Measurements from ENCODE around the gene TOP3B. TPM values are rescaled to one million over a fixed set of nuclear protein-coding genes. Genes with fewer than 3 reads are reported as not detected.

Gene TOP3B
- total RNA-seq, 1 experiment from 2014 or later: 68.6 TPM

DNA sequence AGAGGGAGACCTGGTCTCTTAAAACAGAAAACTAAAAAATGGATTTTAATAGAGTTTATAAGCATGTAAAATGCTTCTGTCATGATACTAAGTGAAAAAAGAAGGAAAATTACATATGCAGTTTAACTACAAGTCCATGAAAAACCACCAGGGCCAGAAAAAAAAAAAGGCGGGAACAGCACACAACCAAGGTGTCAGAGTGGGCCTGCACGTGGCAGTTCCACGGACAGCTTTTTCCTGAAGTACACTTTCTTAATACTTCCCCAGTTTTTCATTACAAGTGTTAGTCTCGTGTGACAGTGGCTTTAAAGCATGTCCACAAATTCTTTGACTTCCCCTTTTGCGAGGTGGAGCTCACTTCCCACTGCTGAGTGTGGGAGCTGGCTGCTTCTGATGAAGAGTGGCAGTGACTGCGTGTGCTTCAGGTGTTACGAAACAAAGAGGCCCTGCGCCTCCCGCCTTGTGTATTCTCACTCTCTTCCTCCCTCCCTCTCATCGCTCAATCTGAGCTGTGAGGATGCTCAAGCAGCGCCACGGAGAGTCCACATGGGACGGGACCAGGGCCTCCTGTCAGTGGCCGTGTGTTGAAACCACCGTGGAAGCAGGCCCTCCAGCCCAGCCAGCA, 46.3 kb downstream of the TOP3B start:
- POLR2A ChIA-PET: no interaction called here
- Mint-ChIP-seq H3K27ac (no peak overlapping the region), H3K36me3 (peaks cover 14% of the 10 kb centered on the region; the same call in 1 of the 2 replicates), H3K27me3 (ENCODE audit: low read depth) (no peaks in the 10 kb centered on the region), H3K9me3 (no peaks in the 10 kb centered on the region), H3K4me1 (peaks cover 16% of the 10 kb centered on the region), H3K4me3 (no peak overlapping the region)
- TF ChIP-seq GABPB1 (CRISPR knock-in tag; IDR thresholded peaks at IDR 0.05): no peak
- no peak for TF ChIP-seq TP53 (CRISPR knock-in tag; IDR thresholded peaks at IDR 0.05)
- TF ChIP-seq MXD4 (CRISPR knock-in tag; IDR thresholded peaks at IDR 0.05; ENCODE audit: borderline replicate concordance): no peak
- TF ChIP-seq, protein P1, sequence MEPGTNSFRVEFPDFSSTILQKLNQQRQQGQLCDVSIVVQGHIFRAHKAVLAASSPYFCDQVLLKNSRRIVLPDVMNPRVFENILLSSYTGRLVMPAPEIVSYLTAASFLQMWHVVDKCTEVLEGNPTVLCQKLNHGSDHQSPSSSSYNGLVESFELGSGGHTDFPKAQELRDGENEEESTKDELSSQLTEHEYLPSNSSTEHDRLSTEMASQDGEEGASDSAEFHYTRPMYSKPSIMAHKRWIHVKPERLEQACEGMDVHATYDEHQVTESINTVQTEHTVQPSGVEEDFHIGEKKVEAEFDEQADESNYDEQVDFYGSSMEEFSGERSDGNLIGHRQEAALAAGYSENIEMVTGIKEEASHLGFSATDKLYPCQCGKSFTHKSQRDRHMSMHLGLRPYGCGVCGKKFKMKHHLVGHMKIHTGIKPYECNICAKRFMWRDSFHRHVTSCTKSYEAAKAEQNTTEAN (CRISPR knock-in tag; IDR thresholded peaks at IDR 0.05): no peak
- TF ChIP-seq ZNF219 (CRISPR knock-in tag; IDR thresholded peaks at IDR 0.05; ENCODE audit: borderline replicate concordance): no peak
- TF ChIP-seq ZNF232 (CRISPR knock-in tag; IDR thresholded peaks at IDR 0.05): no peak
- TF ChIP-seq FOXP1 (CRISPR knock-in tag; IDR thresholded peaks at IDR 0.05; ENCODE audit: borderline replicate concordance): no peak
- TF ChIP-seq, protein P2, sequence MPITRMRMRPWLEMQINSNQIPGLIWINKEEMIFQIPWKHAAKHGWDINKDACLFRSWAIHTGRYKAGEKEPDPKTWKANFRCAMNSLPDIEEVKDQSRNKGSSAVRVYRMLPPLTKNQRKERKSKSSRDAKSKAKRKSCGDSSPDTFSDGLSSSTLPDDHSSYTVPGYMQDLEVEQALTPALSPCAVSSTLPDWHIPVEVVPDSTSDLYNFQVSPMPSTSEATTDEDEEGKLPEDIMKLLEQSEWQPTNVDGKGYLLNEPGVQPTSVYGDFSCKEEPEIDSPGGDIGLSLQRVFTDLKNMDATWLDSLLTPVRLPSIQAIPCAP (CRISPR knock-in tag; IDR thresholded peaks at IDR 0.05): no peak
- CTCF ChIA-PET: interaction anchor here (0.5 to 4.5 kb wide), 6 partner anchors 9 to 259 kb away, joined by 3 to 121 read pairs (median 6); partner anchors contain the start of gene PPM1F
- ATAC-seq (no peak), DNase-seq (ENCODE audit: low spot score) (no peak)

DNA sequence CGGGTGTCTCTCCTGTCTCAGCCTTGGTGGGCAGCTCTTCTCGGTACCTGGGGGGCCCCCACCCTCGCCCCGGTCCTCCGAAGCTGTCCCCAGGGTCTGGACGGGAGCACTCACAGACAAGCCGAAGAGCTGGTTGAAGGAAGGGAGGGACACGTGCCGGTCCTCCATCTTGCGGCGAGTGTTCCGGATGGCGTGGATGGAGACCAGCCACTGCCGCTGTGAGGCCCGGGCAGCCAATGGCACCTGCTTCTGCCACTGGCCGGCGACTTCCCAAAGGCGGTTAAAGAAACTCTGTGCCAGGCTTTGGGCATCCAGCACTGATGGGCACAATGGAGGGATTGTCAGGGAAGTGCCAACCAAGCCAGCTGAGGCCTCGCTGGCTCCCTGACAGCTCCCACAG, 48.7 kb downstream of the TOP3B start:
- no peak overlapping the region for H3K27ac Mint-ChIP-seq
- POLR2A ChIA-PET: no interaction called here
- H3K4me3 Mint-ChIP-seq: no peak overlapping the region
- peaks cover 25% of the 10 kb centered on the region; the same call in 1 of the 2 replicates for H3K36me3 Mint-ChIP-seq
- no peak for DNase-seq (ENCODE audit: low spot score)
- H3K27me3 Mint-ChIP-seq (ENCODE audit: low read depth): no peaks in the 10 kb centered on the region
- no peaks in the 10 kb centered on the region for H3K9me3 Mint-ChIP-seq
- peaks cover 19% of the 10 kb centered on the region for H3K4me1 Mint-ChIP-seq
- no peak for TF ChIP-seq ZNF219 (CRISPR knock-in tag; IDR thresholded peaks at IDR 0.05; ENCODE audit: borderline replicate concordance)
- no peak for TF ChIP-seq ZBTB21 (CRISPR knock-in tag; IDR thresholded peaks at IDR 0.05; ENCODE audit: borderline replicate concordance)
- TF ChIP-seq, protein P3, sequence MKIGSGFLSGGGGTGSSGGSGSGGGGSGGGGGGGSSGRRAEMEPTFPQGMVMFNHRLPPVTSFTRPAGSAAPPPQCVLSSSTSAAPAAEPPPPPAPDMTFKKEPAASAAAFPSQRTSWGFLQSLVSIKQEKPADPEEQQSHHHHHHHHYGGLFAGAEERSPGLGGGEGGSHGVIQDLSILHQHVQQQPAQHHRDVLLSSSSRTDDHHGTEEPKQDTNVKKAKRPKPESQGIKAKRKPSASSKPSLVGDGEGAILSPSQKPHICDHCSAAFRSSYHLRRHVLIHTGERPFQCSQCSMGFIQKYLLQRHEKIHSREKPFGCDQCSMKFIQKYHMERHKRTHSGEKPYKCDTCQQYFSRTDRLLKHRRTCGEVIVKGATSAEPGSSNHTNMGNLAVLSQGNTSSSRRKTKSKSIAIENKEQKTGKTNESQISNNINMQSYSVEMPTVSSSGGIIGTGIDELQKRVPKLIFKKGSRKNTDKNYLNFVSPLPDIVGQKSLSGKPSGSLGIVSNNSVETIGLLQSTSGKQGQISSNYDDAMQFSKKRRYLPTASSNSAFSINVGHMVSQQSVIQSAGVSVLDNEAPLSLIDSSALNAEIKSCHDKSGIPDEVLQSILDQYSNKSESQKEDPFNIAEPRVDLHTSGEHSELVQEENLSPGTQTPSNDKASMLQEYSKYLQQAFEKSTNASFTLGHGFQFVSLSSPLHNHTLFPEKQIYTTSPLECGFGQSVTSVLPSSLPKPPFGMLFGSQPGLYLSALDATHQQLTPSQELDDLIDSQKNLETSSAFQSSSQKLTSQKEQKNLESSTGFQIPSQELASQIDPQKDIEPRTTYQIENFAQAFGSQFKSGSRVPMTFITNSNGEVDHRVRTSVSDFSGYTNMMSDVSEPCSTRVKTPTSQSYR (CRISPR knock-in tag; IDR thresholded peaks at IDR 0.05): no peak
- TF ChIP-seq, protein P4, sequence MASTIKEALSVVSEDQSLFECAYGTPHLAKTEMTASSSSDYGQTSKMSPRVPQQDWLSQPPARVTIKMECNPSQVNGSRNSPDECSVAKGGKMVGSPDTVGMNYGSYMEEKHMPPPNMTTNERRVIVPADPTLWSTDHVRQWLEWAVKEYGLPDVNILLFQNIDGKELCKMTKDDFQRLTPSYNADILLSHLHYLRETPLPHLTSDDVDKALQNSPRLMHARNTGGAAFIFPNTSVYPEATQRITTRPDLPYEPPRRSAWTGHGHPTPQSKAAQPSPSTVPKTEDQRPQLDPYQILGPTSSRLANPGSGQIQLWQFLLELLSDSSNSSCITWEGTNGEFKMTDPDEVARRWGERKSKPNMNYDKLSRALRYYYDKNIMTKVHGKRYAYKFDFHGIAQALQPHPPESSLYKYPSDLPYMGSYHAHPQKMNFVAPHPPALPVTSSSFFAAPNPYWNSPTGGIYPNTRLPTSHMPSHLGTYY (CRISPR knock-in tag; IDR thresholded peaks at IDR 0.05): no peak
- TF ChIP-seq HMGA2 (CRISPR knock-in tag; IDR thresholded peaks at IDR 0.05): no peak
- TF ChIP-seq FOXK1 (CRISPR knock-in tag; IDR thresholded peaks at IDR 0.05): no peak
- CTCF ChIA-PET: no interaction called here
- ATAC-seq: no peak

DNA sequence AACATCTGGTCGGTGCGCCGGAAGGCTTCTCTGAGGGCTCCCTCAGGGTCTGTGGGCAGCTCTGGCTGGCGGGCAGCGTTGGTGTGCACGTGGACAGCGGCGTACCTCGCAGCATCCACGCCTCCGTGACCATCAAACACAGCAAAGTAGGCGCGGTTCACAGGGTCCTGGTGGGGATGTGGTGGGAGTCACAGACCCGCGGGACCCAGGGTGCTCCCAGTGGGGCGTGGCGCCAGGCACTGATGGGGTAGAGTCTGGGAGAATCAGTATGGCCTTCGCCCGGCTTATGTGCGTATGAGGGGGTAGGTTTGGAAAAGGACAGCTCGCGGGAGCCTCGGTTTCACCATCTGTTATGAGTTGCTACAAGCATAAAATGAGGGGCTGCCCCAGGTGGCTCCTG, 49.2 kb downstream of the TOP3B start:
- ChIA-PET CTCF (no interaction called here), POLR2A (no interaction called here)
- H3K36me3 Mint-ChIP-seq: peaks cover 25% of the 10 kb centered on the region; the same call in 1 of the 2 replicates
- no peak overlapping the region for H3K4me3 Mint-ChIP-seq
- peaks cover 22% of the 10 kb centered on the region for H3K4me1 Mint-ChIP-seq
- DNase-seq (ENCODE audit: low spot score) (no peak), ATAC-seq (no peak)
- no peaks in the 10 kb centered on the region for H3K27me3 Mint-ChIP-seq (ENCODE audit: low read depth)
- H3K27ac Mint-ChIP-seq: no peak overlapping the region
- no peaks in the 10 kb centered on the region for H3K9me3 Mint-ChIP-seq
- TF ChIP-seq OVOL2 (CRISPR knock-in tag; IDR thresholded peaks at IDR 0.05; ENCODE audit: borderline replicate concordance): no peak
- no peak for TF ChIP-seq ESRRA (CRISPR knock-in tag; IDR thresholded peaks at IDR 0.05; ENCODE audit: borderline replicate concordance)
- TF ChIP-seq, protein P2 (CRISPR knock-in tag; IDR thresholded peaks at IDR 0.05): no peak
- TF ChIP-seq NR1H2 (CRISPR knock-in tag; IDR thresholded peaks at IDR 0.05): no peak
- TF ChIP-seq, protein P3 (CRISPR knock-in tag; IDR thresholded peaks at IDR 0.05): no peak
- TF ChIP-seq GRHL2 (CRISPR knock-in tag; IDR thresholded peaks at IDR 0.05; ENCODE audit: insufficient replicate concordance, severe bottlenecking): no peak
- TF ChIP-seq, protein P5, sequence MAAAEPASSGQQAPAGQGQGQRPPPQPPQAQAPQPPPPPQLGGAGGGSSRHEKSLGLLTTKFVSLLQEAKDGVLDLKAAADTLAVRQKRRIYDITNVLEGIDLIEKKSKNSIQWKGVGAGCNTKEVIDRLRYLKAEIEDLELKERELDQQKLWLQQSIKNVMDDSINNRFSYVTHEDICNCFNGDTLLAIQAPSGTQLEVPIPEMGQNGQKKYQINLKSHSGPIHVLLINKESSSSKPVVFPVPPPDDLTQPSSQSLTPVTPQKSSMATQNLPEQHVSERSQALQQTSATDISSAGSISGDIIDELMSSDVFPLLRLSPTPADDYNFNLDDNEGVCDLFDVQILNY (CRISPR knock-in tag; IDR thresholded peaks at IDR 0.05): no peak
- no peak for TF ChIP-seq IRF2 (CRISPR knock-in tag; IDR thresholded peaks at IDR 0.05; ENCODE audit: borderline replicate concordance, low read depth)
- no peak for TF ChIP-seq ZNF317 (CRISPR knock-in tag; IDR thresholded peaks at IDR 0.05; ENCODE audit: borderline replicate concordance, low read depth)
- no peak for TF ChIP-seq EMX1 (CRISPR knock-in tag; IDR thresholded peaks at IDR 0.05)
